GM12865 (cell line): ENCODE measurements around the gene BHLHA15.

Experiments used
- DNase-seq: peaks from one replicate; pipeline ENCODE4 v3.0.0; 2010; ENCODE audit warnings: low read depth
- H3K4me3 ChIP-seq: 2 replicates; pipeline ENCODE4 v1.5.1; 2011; ENCODE audit warnings: mild to moderate bottlenecking, low read depth, low read length, control low read depth
- CTCF ChIP-seq: IDR thresholded peaks from 2 replicates; pipeline ENCODE4 v1.5.1; 2011; ENCODE audit warnings: low read length, control low read depth, low read depth, inconsistent platforms; ENCODE audit not compliant: insufficient read depth; ENCODE audit errors: missing control alignments

The BHLHA15 gene

GRCh38 chr7:98189559-98189958 is 21.7 kb upstream of the BHLHA15 start:
- DNase-seq: no peak
- H3K4me3 ChIP-seq: no peak overlapping the region
- TF ChIP-seq CTCF: no peak

GRCh38 chr7:98191668-98192431 is 19.4 kb upstream of the BHLHA15 start:
- no peak for DNase-seq
- TF ChIP-seq CTCF: no peak
- H3K4me3 ChIP-seq: no peak overlapping the region

DNA sequence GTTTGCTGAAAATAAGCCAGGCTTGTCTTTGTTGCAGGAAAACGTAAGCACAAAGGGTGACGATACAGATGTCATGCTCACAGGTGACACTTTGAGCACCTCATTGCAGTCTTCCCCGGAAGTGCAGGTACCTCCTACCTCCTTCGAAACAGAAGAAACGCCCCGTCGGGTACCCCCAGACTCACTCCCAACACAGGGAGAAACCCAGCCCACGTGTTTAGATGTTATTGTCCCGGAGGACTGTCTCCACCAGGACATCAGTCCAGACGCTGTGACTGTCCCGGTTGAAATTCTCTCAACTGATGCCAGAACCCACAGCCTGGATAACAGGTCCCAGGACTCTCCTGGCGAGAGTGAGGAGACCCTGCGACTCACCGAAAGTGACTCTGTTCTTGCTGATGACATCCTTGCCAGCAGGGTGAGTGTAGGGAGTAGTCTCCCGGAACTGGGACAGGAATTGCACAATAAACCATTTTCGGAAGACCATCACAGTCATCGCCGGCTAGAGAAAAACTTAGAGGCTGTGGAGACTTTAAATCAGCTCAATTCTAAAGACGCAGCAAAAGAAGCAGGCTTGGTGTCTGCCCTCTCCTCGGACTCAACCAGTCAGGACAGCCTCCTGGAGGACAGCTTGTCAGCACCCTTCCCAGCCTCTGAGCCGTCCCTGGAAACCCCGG is 18.3 kb upstream of the BHLHA15 start:
- no peak for DNase-seq
- H3K4me3 ChIP-seq: no peak overlapping the region
- no peak for TF ChIP-seq CTCF

DNA sequence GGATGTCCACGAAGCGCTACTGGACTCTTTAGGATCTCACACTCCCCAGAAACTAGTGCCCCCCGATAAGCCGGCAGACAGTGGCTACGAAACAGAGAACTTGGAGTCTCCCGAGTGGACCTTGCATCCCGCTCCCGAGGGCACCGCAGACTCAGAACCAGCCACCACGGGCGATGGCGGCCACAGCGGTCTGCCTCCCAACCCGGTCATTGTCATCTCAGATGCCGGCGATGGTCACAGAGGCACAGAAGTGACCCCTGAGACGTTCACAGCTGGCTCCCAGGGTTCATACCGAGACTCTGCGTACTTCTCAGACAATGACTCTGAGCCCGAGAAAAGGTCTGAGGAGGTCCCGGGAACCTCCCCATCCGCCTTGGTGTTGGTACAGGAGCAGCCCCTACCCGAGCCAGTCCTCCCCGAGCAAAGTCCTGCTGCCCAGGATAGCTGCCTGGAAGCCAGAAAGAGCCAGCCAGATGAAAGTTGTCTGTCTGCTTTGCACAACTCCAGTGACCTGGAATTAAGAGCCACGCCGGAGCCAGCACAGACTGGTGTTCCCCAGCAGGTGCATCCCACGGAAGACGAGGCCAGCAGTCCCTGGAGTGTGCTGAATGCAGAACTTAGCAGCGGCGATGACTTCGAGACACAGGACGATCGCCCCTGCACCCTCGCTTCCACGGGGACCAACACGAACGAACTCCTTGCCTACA is 17.6 kb upstream of the BHLHA15 start:
- DNase-seq: no peak

GRCh38 chr7:98194186-98194585 is 17.1 kb upstream of the BHLHA15 start:
- no peak for TF ChIP-seq CTCF
- no peak overlapping the region for H3K4me3 ChIP-seq

More for the DNA sequence above, 17.6 kb upstream of the BHLHA15 start:
- no peak for TF ChIP-seq CTCF
- H3K4me3 ChIP-seq: no peak overlapping the region

GRCh38 chr7:98194672-98195457 is 16.4 kb upstream of the BHLHA15 start:
- no peak overlapping the region for H3K4me3 ChIP-seq
- no peak for DNase-seq
- no peak for TF ChIP-seq CTCF

More at GRCh38 chr7:98194186-98194585, 17.1 kb upstream of the BHLHA15 start:
- no peak for DNase-seq
